Gastrocnemius medialis (tissue), 4 donors: ENCODE data around the gene PPIA. TPM values are rescaled to one million over a fixed set of nuclear protein-coding genes. Genes with fewer than 3 reads are reported as not detected.

Source experiments
- ATAC-seq, 2 donors: fragments of 150-250 bp; one replicate each; pipeline ENCODE4 v1.9.1; 2016
- DNase-seq, 2 donors: peaks; one replicate each; pipeline ENCODE4 v3.0.0-alpha.2; 2019
- H3K27ac ChIP-seq, 4 donors: fragments of 200-600 bp; sonication (generic); 1 replicate in 1 of 4; 2 replicates in 3 of 4; pipeline ENCODE4 v1.5.1; 2016 to 2018; ENCODE audit warnings: mild to moderate bottlenecking in 2 of 4, moderate library complexity in 1 of 4
- H3K27me3 ChIP-seq, 3 donors: fragments of 200-600 bp; sonication (generic) in 2 of 3; 1 replicate in 1 of 3; 2 replicates in 2 of 3; pipeline versions ENCODE4 v1.5.1 to v1.6.0; 2016 to 2019; ENCODE audit warnings: mild to moderate bottlenecking in 1 of 3, moderate library complexity in 1 of 3
- H3K36me3 ChIP-seq, 2 donors: fragments of 200-600 bp; sonication (generic) in 1 of 2; one replicate each; pipeline ENCODE4 v1.5.1; 2017 to 2018
- H3K4me1 ChIP-seq, 2 donors: fragments of 200-600 bp; sonication (generic) in 1 of 2; one replicate each; pipeline ENCODE4 v1.5.1; 2016 to 2017; ENCODE audit warnings: mild to moderate bottlenecking in 2 of 2
- H3K4me3 ChIP-seq, 4 donors: fragments of 200-600 bp; sonication (generic) in 3 of 4; 1 replicate in 1 of 4; 2 replicates in 3 of 4; pipeline ENCODE4 v1.5.1; 2016 to 2019; ENCODE audit warnings: mild to moderate bottlenecking in 2 of 4
- H3K9me3 ChIP-seq, 3 donors: fragments of 200-600 bp; sonication (generic) in 2 of 3; 1 replicate in 1 of 3; 2 replicates in 2 of 3; pipeline ENCODE4 v1.5.1; 2016 to 2019
- CTCF ChIP-seq, 5 experiments: fragments of 450-650 bp in 3 of 5; fragments of 200-600 bp in 2 of 5; sonication (generic) in 2 of 5; IDR thresholded peaks in 4 of 5; conservative IDR thresholded peaks in 1 of 5; 1 replicate in 4 of 5; 2 replicates in 1 of 5; pipeline ENCODE4 v1.5.1; 2016 to 2019; ENCODE audit warnings: antibody characterized with exemption in 5 of 5, mild to moderate bottlenecking in 3 of 5, moderate library complexity in 3 of 5
- POLR2A ChIP-seq, 2 donors: fragments of 450-650 bp; IDR thresholded peaks; one replicate each; pipeline ENCODE4 v1.6.1; 2017; ENCODE audit warnings: antibody characterized with exemption in 2 of 2, mild to moderate bottlenecking in 2 of 2, moderate library complexity in 2 of 2
- in situ Hi-C, 4 donors: fragments of 200-750 bp; cut with MboI; loops; one replicate each; pipeline versions ENCODE4 v1.15.0 to v1.8.0; 2017; ENCODE audit warnings: low sequenced_read_pairs in 4 of 4
- intact Hi-C: fragments of 100-400 bp; cut with DNase I; formaldehyde crosslinking; loops from one replicate; pipeline ENCODE4 v1.15.1; 2023; ENCODE audit warnings: low total_unique reads
- total RNA-seq, 4 donors: library from RNA; depleted of rRNA; stranded (reverse); fragments of >200 nt; gene quantifications; one replicate each; pipeline versions ENCODE4 v1.1.0 to v1.2.3, GENCODE V29; 2016

PPIA gene
- 1,000 to 10,000 TPM in 1 of 4 donors, 100 to 1,000 TPM in 3; 487 to 1,236 (median 715) TPM for total RNA-seq

GRCh38 chr7:44796504-44797328, at the start of gene PPIA:
PPIA (plus strand) TSS chr7:44796681; CDS start chr7:44796725, 44 bp downstream.
- in situ Hi-C loops (no loop called here), intact Hi-C loops (loop anchor here (1.0 to 2.0 kb wide), 5 partner anchors 48 to 214 kb away; partner anchors contain the start of genes OGDH, PURB, TMED4 and ZMIZ2)
- ATAC-seq, result peak; percentile 90 to 93

GRCh38 chr7:44748045-44748947, 48.2 kb upstream of the PPIA start, which contains the start of gene ZMIZ2:
ZMIZ2 (plus strand) TSS chr7:44748847; CDS start chr7:44756250, 7,403 bp downstream.
- in situ Hi-C loops (no loop called here), intact Hi-C loops (loop anchor here (1.0 to 5.0 kb wide), 4 partner anchors 48 to 166 kb away; partner anchors contain the start of genes H2AZ2, OGDH, PPIA and TMED4)
- Histone ChIP-seq H3K9me3 (no peaks in the 10 kb centered on the region), H3K27me3 (no peaks in the 10 kb centered on the region), H3K4me1 (peaks cover 21 to 28% of the 10 kb centered on the region in 2 donors), H3K27ac (peak within 1 kb of the TSS; percentile 89 to 97 (median 94)), H3K36me3 (no peaks in the 10 kb centered on the region), H3K4me3 (peak within 1 kb of the TSS; percentile 72 to 84 (median 78))
- peak; percentile 90 to 91 for DNase-seq
- ATAC-seq, result peak; percentile 86 to 88
- no peak for TF ChIP-seq CTCF (IDR thresholded peaks at IDR 0.05 in 4 of 5, conservative IDR thresholded peaks at IDR 0.05 in 1 of 5)
- TF ChIP-seq POLR2A (IDR thresholded peaks at IDR 0.05), result peak; percentile 83 to 84

More at GRCh38 chr7:44796504-44797328, at the start of gene PPIA:
- no peaks in the 10 kb centered on the region for H3K27me3 ChIP-seq
- peak; percentile 98 for DNase-seq
- peak within 1 kb of the TSS; percentile 72 to 79 (median 75) for H3K4me3 ChIP-seq
- H3K27ac ChIP-seq, result peak within 1 kb of the TSS; percentile 89 to 97 (median 96)
- H3K9me3 ChIP-seq, result no peaks in the 10 kb centered on the region
- H3K4me1 ChIP-seq, result peaks cover 16 to 23% of the 10 kb centered on the region in 2 donors
- peaks cover 0 to 29% of the 10 kb centered on the region in 2 donors for H3K36me3 ChIP-seq
- TF ChIP-seq CTCF (IDR thresholded peaks at IDR 0.05 in 4 of 5, conservative IDR thresholded peaks at IDR 0.05 in 1 of 5), result no peak
- TF ChIP-seq POLR2A (IDR thresholded peaks at IDR 0.05), result peak; percentile 83 to 95

GRCh38 chr7:44748948-44749731, 47.3 kb upstream of the PPIA start:
- TF ChIP-seq POLR2A (IDR thresholded peaks at IDR 0.05), result no peak
- TF ChIP-seq CTCF (IDR thresholded peaks at IDR 0.05 in 4 of 5, conservative IDR thresholded peaks at IDR 0.05 in 1 of 5), result no peak
- Histone ChIP-seq H3K27ac (peak overlapping the region; percentile 79 to 97 (median 94)), H3K36me3 (no peaks in the 10 kb centered on the region), H3K9me3 (no peaks in the 10 kb centered on the region), H3K27me3 (no peaks in the 10 kb centered on the region), H3K4me1 (peaks cover 21 to 30% of the 10 kb centered on the region in 2 donors), H3K4me3 (peak overlapping the region; percentile 60 to 84 (median 78))
- peak; percentile 2 to 6 for ATAC-seq
- intact Hi-C loops (loop anchor here (1.0 to 5.0 kb wide), 4 partner anchors 47 to 167 kb away; partner anchors contain the start of genes H2AZ2, OGDH, PPIA and TMED4), in situ Hi-C loops (no loop called here)
- no peak for DNase-seq
